HepG2 (cell line): ENCODE results near the gene KDM4B. TPM values are rescaled to one million over a fixed set of nuclear protein-coding genes. Genes with fewer than 3 reads are reported as not detected.

Experiments
- CBX5 ChIP-seq: sonication (generic); formaldehyde crosslinking; IDR thresholded peaks from 2 replicates; pipeline ENCODE4 v1.4.0; 2020; ENCODE audit warnings: missing genetic modification reagents, borderline replicate concordance
- CHCHD3 ChIP-seq: sonication (generic); formaldehyde crosslinking; IDR thresholded peaks from 2 replicates; pipeline ENCODE4 v1.8.0; 2022; ENCODE audit warnings: mild to moderate bottlenecking, missing genetic modification reagents, moderate library complexity
- CHD2 ChIP-seq: IDR thresholded peaks from 2 replicates; pipeline ENCODE4 v1.6.1; 2011; ENCODE audit warnings: low read depth, low read length, improper control_type of control experiment
- HDAC1 ChIP-seq: sonication (generic); formaldehyde crosslinking; IDR thresholded peaks from 2 replicates; pipeline ENCODE4 v1.5.1; 2020; ENCODE audit warnings: mild to moderate bottlenecking, missing genetic modification reagents
- KAT2B ChIP-seq: fragments of 150-350 bp; IDR thresholded peaks from 2 replicates; pipeline ENCODE4 v1.6.1; 2014; ENCODE audit warnings: low read depth, low read length, borderline replicate concordance
- KIAA2018 ChIP-seq: sonication (generic); formaldehyde crosslinking; IDR thresholded peaks from 2 replicates; pipeline ENCODE4 v1.5.0; 2020; ENCODE audit warnings: mild to moderate bottlenecking, missing genetic modification reagents, borderline replicate concordance
- NR2F6 ChIP-seq, 2 experiments: IDR thresholded peaks; 2 replicates each; pipeline ENCODE4 v1.6.1; 2016; ENCODE audit warnings: antibody characterized with exemption in 1 of 2, mild to moderate bottlenecking in 1 of 2
- NRL ChIP-seq: sonication (generic); formaldehyde crosslinking; IDR thresholded peaks from 2 replicates; pipeline ENCODE4 v1.5.0; 2020; ENCODE audit warnings: missing genetic modification reagents, mild to moderate bottlenecking, moderate library complexity, borderline replicate concordance
- PHF20 ChIP-seq: sonication (generic); formaldehyde crosslinking; IDR thresholded peaks from 2 replicates; pipeline ENCODE4 v1.5.0; 2020; ENCODE audit warnings: mild to moderate bottlenecking, missing genetic modification reagents
- PPARG ChIP-seq: conservative IDR thresholded peaks from 2 replicates; pipeline ENCODE4 v1.6.1; 2016; ENCODE audit warnings: missing biosample characterization, missing genetic modification reagents
- PRPF4 ChIP-seq: fragments of 200-400 bp; formaldehyde crosslinking; IDR thresholded peaks from 2 replicates; pipeline ENCODE4 v1.6.1; 2016; ENCODE audit warnings: low read length, low read depth; ENCODE audit not compliant: poor library complexity, severe bottlenecking
- SOX13 ChIP-seq, 3 experiments: fragments of 450-650 bp in 1 of 3; sonication (generic) in 1 of 3; formaldehyde crosslinking in 1 of 3; IDR thresholded peaks in 2 of 3; conservative IDR thresholded peaks in 1 of 3; 2 replicates each; pipeline versions ENCODE4 v1.5.0 to v1.6.1; 2016 to 2020; ENCODE audit warnings: antibody characterized with exemption in 1 of 3, mild to moderate bottlenecking in 1 of 3, missing compliant biosample characterization in 1 of 3, missing genetic modification reagents in 1 of 3, moderate library complexity in 1 of 3
- TFE3 ChIP-seq: IDR thresholded peaks from 2 replicates; pipeline ENCODE4 v1.6.1; 2016
- THYN1 ChIP-seq: sonication (generic); formaldehyde crosslinking; IDR thresholded peaks from 2 replicates; pipeline ENCODE4 v1.8.1; 2023; ENCODE audit warnings: low read depth, mild to moderate bottlenecking, moderate library complexity, missing genetic modification reagents, borderline replicate concordance
- ZFP36 ChIP-seq: fragments of 150-350 bp; IDR thresholded peaks from 2 replicates; pipeline ENCODE4 v1.6.1; 2018; ENCODE audit warnings: borderline replicate concordance, low read length, low read depth; ENCODE audit not compliant: partially characterized antibody
- ZNF251 ChIP-seq: sonication (generic); formaldehyde crosslinking; IDR thresholded peaks from 2 replicates; pipeline ENCODE4 v1.9.0; 2021; ENCODE audit warnings: mild to moderate bottlenecking, missing genetic modification reagents
- ZSCAN30 ChIP-seq: sonication (generic); formaldehyde crosslinking; IDR thresholded peaks from 2 replicates; pipeline ENCODE4 v1.5.0; 2020; ENCODE audit warnings: mild to moderate bottlenecking, missing genetic modification reagents
- polyA plus RNA-seq, 8 experiments: library from polyadenylated mRNA; depleted of rRNA in 3 of 8; stranded (reverse) in 7 of 8; unstranded in 1 of 8; fragments of >200 nt; fragmentation: Illumina TruSeq in 4 of 8; extraction: Trizol in 4 of 8; gene quantifications; 2 replicates each; pipeline versions ENCODE4 v1.2.1 to v1.2.3, GENCODE V29; 2011 to 2016; ENCODE audit warnings: low read depth in 4 of 8, missing spikeins in 1 of 8, mixed read lengths in 1 of 8; ENCODE audit not compliant: insufficient read depth in 1 of 8
- total RNA-seq, 5 experiments: library from RNA; depleted of rRNA; stranded (reverse); fragments of >200 nt; fragmentation: Illumina TruSeq; extraction: Trizol; gene quantifications; 2 replicates each; pipeline ENCODE4 v1.2.3, GENCODE V29; 2016; ENCODE audit warnings: low read depth in 1 of 5

Gene KDM4B
- total and polyA plus RNA-seq, 2 of the 13 experiments (the other 11 are each of a cell fraction or from before 2014, with no cell fraction given), result 4.9 to 14.6 TPM

- TF ChIP-seq KIAA2018 (CRISPR knock-in tag) (peak; percentile 73; the same call in 1 of the 2 replicates), SOX13 (IDR thresholded peaks at IDR 0.05) (no peak), SOX13 (CRISPR knock-in tag; conservative IDR thresholded peaks at IDR 0.05 in 1 of 2, IDR thresholded peaks at IDR 0.05 in 1 of 2) (peak in 1 of 2 experiments; percentile 6; a peak in 1 of 4 replicates), KAT2B (no peak), PHF20 (CRISPR knock-in tag) (no peak), ZFP36 (no peak), NR2F6 (IDR thresholded peaks at IDR 0.05) (no peak), NR2F6 (CRISPR knock-in tag; IDR thresholded peaks at IDR 0.05) (peak; percentile 36; the same call in 1 of the 2 replicates), CHD2 (peak; percentile 72), NRL (CRISPR knock-in tag) (no peak), ZSCAN30 (CRISPR knock-in tag) (no peak), TFE3 (CRISPR knock-in tag) (peak; percentile 40), PPARG (CRISPR knock-in tag) (0 out of 2 replicates have a peak, but pooled peaks have one; percentile 8), CHCHD3 (CRISPR knock-in tag) (peak; percentile 76; the same call in 1 of the 2 replicates), PRPF4 (no peak), CBX5 (0 out of 2 replicates have a peak, but pooled peaks have one; percentile 58), THYN1 (no peak), HDAC1 (CRISPR knock-in tag) (peak; percentile 67), ZNF251 (no peak)
Measured at GRCh38 chr19:4968462-4969291, at the start of gene KDM4B (continued).
